H9 (cell line): ENCODE data around the gene NRG2. TPM values are rescaled to one million over a fixed set of nuclear protein-coding genes. Genes with fewer than 3 reads are reported as not detected.

Source experiments
- DNase-seq: peaks from one replicate; pipeline ENCODE4 v3.0.0-alpha.2; 2017
- H2AFZ ChIP-seq: one replicate; pipeline ENCODE4 v1.6.1; 2013; ENCODE audit warnings: mild to moderate bottlenecking, low read length, control low read depth, moderate library complexity
- H2AK5ac ChIP-seq: 2 replicates; pipeline ENCODE4 v1.6.1; 2013; ENCODE audit warnings: low read length, control low read depth, mixed read lengths; ENCODE audit not compliant: insufficient read length
- H2BK120ac ChIP-seq: one replicate; pipeline ENCODE4 v1.6.1; 2013; ENCODE audit warnings: low read depth, mild to moderate bottlenecking, low read length, control low read depth, inconsistent platforms; ENCODE audit not compliant: poor library complexity, severe bottlenecking
- H2BK12ac ChIP-seq: 2 replicates; pipeline ENCODE4 v1.6.1; 2013; ENCODE audit warnings: low read length, control low read depth, mixed read lengths, low read depth; ENCODE audit not compliant: insufficient read length
- H2BK15ac ChIP-seq: 2 replicates; pipeline ENCODE4 v1.6.1; 2013; ENCODE audit warnings: low read depth, low read length, control low read depth
- H2BK20ac ChIP-seq: one replicate; pipeline ENCODE4 v1.6.1; 2013; ENCODE audit warnings: low read depth, mild to moderate bottlenecking, low read length, control low read depth, inconsistent platforms; ENCODE audit not compliant: poor library complexity, severe bottlenecking
- H2BK5ac ChIP-seq: 2 replicates; pipeline ENCODE4 v1.6.1; 2013; ENCODE audit warnings: low read length, control low read depth, mixed read lengths; ENCODE audit not compliant: insufficient read length
- H3K14ac ChIP-seq: 2 replicates; pipeline ENCODE4 v1.6.1; 2013; ENCODE audit warnings: low read length, control low read depth; ENCODE audit not compliant: insufficient read depth
- H3K18ac ChIP-seq: 2 replicates; pipeline ENCODE4 v1.6.1; 2013; ENCODE audit warnings: low read depth, mild to moderate bottlenecking, mixed read lengths, low read length, control low read depth; ENCODE audit not compliant: insufficient read length
- H3K23ac ChIP-seq: 2 replicates; pipeline ENCODE4 v1.6.1; 2013; ENCODE audit warnings: low read length, control low read depth, mixed read lengths, low read depth; ENCODE audit not compliant: insufficient read length
- H3K23me2 ChIP-seq: 2 replicates; pipeline ENCODE4 v1.6.1; 2013; ENCODE audit warnings: low read depth, mild to moderate bottlenecking, mixed read lengths, low read length, control low read depth; ENCODE audit not compliant: insufficient read length, poor library complexity, severe bottlenecking
- H3K27ac ChIP-seq: 2 replicates; pipeline ENCODE4 v1.5.1; 2013; ENCODE audit warnings: low read length, control low read depth, mixed read lengths, low read depth; ENCODE audit not compliant: insufficient read length
- H3K27me3 ChIP-seq: 2 replicates; pipeline ENCODE4 v1.6.1; 2013; ENCODE audit warnings: low read length, control low read depth, inconsistent platforms; ENCODE audit not compliant: insufficient read depth
- H3K4ac ChIP-seq: 2 replicates; pipeline ENCODE4 v1.6.1; 2013; ENCODE audit warnings: low read depth, mild to moderate bottlenecking, control low read depth, inconsistent platforms, low read length, moderate library complexity
- H3K4me1 ChIP-seq: 2 replicates; pipeline ENCODE4 v1.6.1; 2013; ENCODE audit warnings: low read length, control low read depth, inconsistent platforms; ENCODE audit not compliant: insufficient read depth
- H3K4me2 ChIP-seq: 2 replicates; pipeline ENCODE4 v1.6.1; 2013; ENCODE audit warnings: low read length, control low read depth, mixed read lengths; ENCODE audit not compliant: insufficient read length, insufficient read depth
- H3K56ac ChIP-seq: 2 replicates; pipeline ENCODE4 v1.6.1; 2013; ENCODE audit warnings: low read depth, mild to moderate bottlenecking, mixed read lengths, low read length, control low read depth; ENCODE audit not compliant: insufficient read length
- H3K79me1 ChIP-seq: 2 replicates; pipeline ENCODE4 v1.6.1; 2013; ENCODE audit warnings: low read depth, mild to moderate bottlenecking, moderate library complexity, low read length, control low read depth, inconsistent platforms; ENCODE audit not compliant: insufficient read depth, poor library complexity, severe bottlenecking
- H3K79me2 ChIP-seq: 2 replicates; pipeline ENCODE4 v1.6.1; 2013; ENCODE audit warnings: low read length, control low read depth, inconsistent platforms; ENCODE audit not compliant: insufficient read depth
- H3K9ac ChIP-seq: 2 replicates; pipeline ENCODE4 v1.6.1; 2013; ENCODE audit warnings: low read length, control low read depth, mixed read lengths; ENCODE audit not compliant: insufficient read length; ENCODE audit errors: extremely low read depth
- H3K9me3 ChIP-seq: one replicate; pipeline ENCODE4 v1.6.1; 2013; ENCODE audit warnings: low read depth, low read length, inconsistent platforms; ENCODE audit not compliant: control insufficient read depth
- H3T11ph ChIP-seq: one replicate; pipeline ENCODE4 v1.6.1; 2013; ENCODE audit warnings: mild to moderate bottlenecking, low read length, control low read depth, inconsistent platforms
- H4K20me1 ChIP-seq: one replicate; pipeline ENCODE4 v1.6.1; 2013; ENCODE audit not compliant: control insufficient read depth, insufficient read length, insufficient read depth
- H4K5ac ChIP-seq: 2 replicates; pipeline ENCODE4 v1.6.1; 2013; ENCODE audit warnings: low read depth, mild to moderate bottlenecking, mixed read lengths, low read length, control low read depth; ENCODE audit not compliant: insufficient read length
- H4K8ac ChIP-seq: replicated peaks from 2 replicates; pipeline ENCODE4 v1.6.1; 2013; ENCODE audit warnings: low read length, control low read depth, mixed read lengths, low read depth; ENCODE audit not compliant: insufficient read length
- H4K91ac ChIP-seq: 2 replicates; pipeline ENCODE4 v1.6.1; 2013; ENCODE audit warnings: low read depth, mild to moderate bottlenecking, moderate library complexity, mixed read lengths, low read length, control low read depth; ENCODE audit not compliant: insufficient read length
- H3K27ac Mint-ChIP-seq, 3 experiments: 2 replicates in 2 of 3; 3 replicates in 1 of 3; pipeline ENCODE4 v1.8.0; 2020 to 2021; ENCODE audit warnings: mixed read lengths in 3 of 3, mild to moderate bottlenecking in 1 of 3, moderate library complexity in 1 of 3
- H3K27me3 Mint-ChIP-seq: 2 replicates; pipeline ENCODE4 v1.8.0; 2021; ENCODE audit warnings: low read depth, mild to moderate bottlenecking, moderate library complexity, mixed read lengths
- H3K36me3 Mint-ChIP-seq, 3 experiments: 2 replicates in 2 of 3; 3 replicates in 1 of 3; pipeline ENCODE4 v1.8.0; 2020 to 2021; ENCODE audit warnings: low read depth in 3 of 3, mixed read lengths in 3 of 3; ENCODE audit not compliant: insufficient read depth in 1 of 3
- H3K4me1 Mint-ChIP-seq, 2 experiments: 2 replicates each; pipeline ENCODE4 v1.8.0; 2020; ENCODE audit warnings: mixed read lengths in 2 of 2
- H3K4me3 Mint-ChIP-seq, 2 experiments: 2 replicates in 1 of 2; 3 replicates in 1 of 2; pipeline ENCODE4 v1.8.0; 2020 to 2021; ENCODE audit warnings: mild to moderate bottlenecking in 2 of 2, mixed read lengths in 2 of 2, moderate library complexity in 1 of 2
- H3K9me3 Mint-ChIP-seq, 2 experiments: 2 replicates in 1 of 2; 3 replicates in 1 of 2; pipeline ENCODE4 v1.8.0; 2020; ENCODE audit warnings: mild to moderate bottlenecking in 2 of 2, mixed read lengths in 2 of 2, moderate library complexity in 1 of 2
- CTCF ChIP-seq: fragments of 200-600 bp; sonication (generic); conservative IDR thresholded peaks from 3 replicates; pipeline ENCODE4 v1.8.0; 2021; ENCODE audit warnings: antibody characterized with exemption, mild to moderate bottlenecking
- WGBS: extraction: QIAGEN DNeasy Blood & Tissue Kit; methylation state at CpG from one replicate; pipeline ENCODE4 v1.1.7; 2013; ENCODE audit warnings: missing lambda C conversion rate, low lambda C conversion rate, mixed read lengths; ENCODE audit not compliant: insufficient read length; ENCODE audit errors: extremely low coverage; 5-methylcytosine and 5-hydroxymethylcytosine counted together
- total RNA-seq: library from RNA; stranded (reverse); gene quantifications from 2 replicates; pipeline ENCODE4 v1.2.1, GENCODE V29; 2021

NRG2 gene
- total RNA-seq, 1 experiment from 2014 or later, result not detected

- H2BK120ac ChIP-seq, result no peak overlapping the region
- Mint-ChIP-seq H3K9me3 (no peaks in the 10 kb centered on the region), H3K4me1 (no peaks in the 10 kb centered on the region), H3K4me3 (no peak overlapping the region), H3K27me3 (peaks cover 53% of the 10 kb centered on the region), H3K36me3 (no peaks in the 10 kb centered on the region), H3K27ac (no peak overlapping the region)
- no peak overlapping the region for H3K4ac ChIP-seq
- WGBS, result no CpG with 5 or more reads among the region's 8 CpGs
- no peak overlapping the region for H3K18ac ChIP-seq
- H3K27ac ChIP-seq, result no peak overlapping the region
- peak; percentile 24 for DNase-seq
- TF ChIP-seq CTCF, result 0 out of 3 replicates have a peak, but pooled peaks have one; percentile 11
- H2BK20ac ChIP-seq, result no peak overlapping the region
- no peak overlapping the region for H2AK5ac ChIP-seq
- H3K4me1 ChIP-seq, result no peaks in the 10 kb centered on the region
- H3K79me1 ChIP-seq, result no peaks in the 10 kb centered on the region
- H2BK15ac ChIP-seq, result no peak overlapping the region
- H3K4me2 ChIP-seq, result no peak overlapping the region
- no peak overlapping the region for H3K56ac ChIP-seq
- H3K23me2 ChIP-seq, result no peaks in the 10 kb centered on the region
- H2BK12ac ChIP-seq, result no peak overlapping the region
- no peaks in the 10 kb centered on the region; the same call in 1 of the 2 replicates for H3K79me2 ChIP-seq
- no peak overlapping the region for H4K8ac ChIP-seq
- no peak overlapping the region for H3K23ac ChIP-seq
- no peak overlapping the region for H3K14ac ChIP-seq
- H3K9me3 ChIP-seq, result no peaks in the 10 kb centered on the region
- no peak overlapping the region for H4K91ac ChIP-seq
- H3K27me3 ChIP-seq, result no peaks in the 10 kb centered on the region
- no peaks in the 10 kb centered on the region for H4K20me1 ChIP-seq
- H2BK5ac ChIP-seq, result no peak overlapping the region
- H4K5ac ChIP-seq, result no peak overlapping the region
- H3K9ac ChIP-seq, result no peak overlapping the region
- H2AFZ ChIP-seq, result no peak overlapping the region
- H3T11ph ChIP-seq, result no peak overlapping the region
Measured at GRCh38 chr5:139964994-139965565, 78.0 kb downstream of the NRG2 start.
